Adrenal gland (tissue), 5 donors: ENCODE results near the gene FMN1.

Source experiments
- POLR2A ChIP-seq, 2 donors: fragments of 450-650 bp; IDR thresholded peaks; one replicate each; pipeline ENCODE4 v1.6.1; 2017; ENCODE audit warnings: antibody characterized with exemption in 2 of 2, mild to moderate bottlenecking in 2 of 2, moderate library complexity in 1 of 2
- TF ChIP-seq, protein P1 (sequence below), 6 experiments: fragments of 450-650 bp in 4 of 6; fragments of 200-600 bp in 2 of 6; sonication (generic) in 1 of 6; IDR thresholded peaks; 1 replicate in 5 of 6; 2 replicates in 1 of 6; pipeline versions ENCODE4 v1.5.1 to v1.8.0; 2016 to 2021; ENCODE audit warnings: antibody characterized with exemption in 6 of 6, mild to moderate bottlenecking in 2 of 6, moderate library complexity in 1 of 6
- donor health status: DM: no; HTN: no; CAD: no.

DNA sequence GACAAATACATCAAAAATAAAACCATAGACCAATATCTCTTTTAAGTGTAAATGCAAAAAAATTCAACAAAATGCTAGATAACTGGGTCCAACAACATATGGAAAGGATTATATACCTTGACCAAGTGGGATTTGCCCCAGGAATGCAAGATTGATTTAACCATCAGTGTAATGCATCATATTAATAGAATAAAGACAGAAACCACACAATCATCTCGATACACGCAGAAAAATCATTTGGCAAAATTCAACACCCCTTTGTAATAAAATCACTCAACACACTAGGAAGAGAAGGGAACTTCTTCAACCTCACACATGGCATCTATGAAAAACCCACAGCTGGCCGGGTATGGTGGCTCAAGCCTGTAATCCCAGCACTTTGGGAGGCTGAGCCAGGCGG lies 457.2 kb downstream of the FMN1 start:
- TF ChIP-seq, protein P1, sequence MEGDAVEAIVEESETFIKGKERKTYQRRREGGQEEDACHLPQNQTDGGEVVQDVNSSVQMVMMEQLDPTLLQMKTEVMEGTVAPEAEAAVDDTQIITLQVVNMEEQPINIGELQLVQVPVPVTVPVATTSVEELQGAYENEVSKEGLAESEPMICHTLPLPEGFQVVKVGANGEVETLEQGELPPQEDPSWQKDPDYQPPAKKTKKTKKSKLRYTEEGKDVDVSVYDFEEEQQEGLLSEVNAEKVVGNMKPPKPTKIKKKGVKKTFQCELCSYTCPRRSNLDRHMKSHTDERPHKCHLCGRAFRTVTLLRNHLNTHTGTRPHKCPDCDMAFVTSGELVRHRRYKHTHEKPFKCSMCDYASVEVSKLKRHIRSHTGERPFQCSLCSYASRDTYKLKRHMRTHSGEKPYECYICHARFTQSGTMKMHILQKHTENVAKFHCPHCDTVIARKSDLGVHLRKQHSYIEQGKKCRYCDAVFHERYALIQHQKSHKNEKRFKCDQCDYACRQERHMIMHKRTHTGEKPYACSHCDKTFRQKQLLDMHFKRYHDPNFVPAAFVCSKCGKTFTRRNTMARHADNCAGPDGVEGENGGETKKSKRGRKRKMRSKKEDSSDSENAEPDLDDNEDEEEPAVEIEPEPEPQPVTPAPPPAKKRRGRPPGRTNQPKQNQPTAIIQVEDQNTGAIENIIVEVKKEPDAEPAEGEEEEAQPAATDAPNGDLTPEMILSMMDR (IDR thresholded peaks at IDR 0.05), result no peak
- no peak for TF ChIP-seq POLR2A (IDR thresholded peaks at IDR 0.05)
